HEK293 (cell line): Measurements from ENCODE around the gene KIF14.

Experiments
- CTCF ChIA-PET: fragments of 350-600 bp; formaldehyde crosslinking; extraction: SDS; loops from one replicate; lab custom pipeline; 2021; ENCODE audit warnings: antibody characterized with exemption; lab: Yijun Ruan, JAX
- POLR2A ChIA-PET: fragments of 300-600 bp; formaldehyde crosslinking; extraction: SDS; loops from one replicate; lab custom pipeline; 2020; ENCODE audit warnings: antibody characterized with exemption, inconsistent platforms; lab: Yijun Ruan, JAX
- H3K27ac ChIP-seq: fragments of 200-500 bp; sonication (Bioruptor generic); 2 replicates; pipeline ENCODE4 v1.5.1; 2014; ENCODE audit warnings: low read depth, low read length, control low read depth, inconsistent platforms; ENCODE audit errors: extremely low read depth
- H3K36me3 ChIP-seq, 2 experiments: fragments of 200-500 bp in 1 of 2; sonication (Bioruptor generic) in 1 of 2; 1 replicate in 1 of 2; 2 replicates in 1 of 2; pipeline ENCODE4 v1.5.1; 2014 to 2017; ENCODE audit warnings: inconsistent platforms in 2 of 2, low read length in 2 of 2; ENCODE audit not compliant: control insufficient read depth in 2 of 2, insufficient read depth in 1 of 2
- H3K4me1 ChIP-seq: fragments of 200-500 bp; sonication (Bioruptor generic); 2 replicates; pipeline ENCODE4 v1.5.1; 2014; ENCODE audit warnings: mild to moderate bottlenecking, low read length, inconsistent platforms; ENCODE audit not compliant: control insufficient read depth, insufficient read depth
- H3K4me3 ChIP-seq: 2 replicates; pipeline ENCODE4 v1.5.1; 2011; ENCODE audit warnings: low read depth, mild to moderate bottlenecking, control low read depth, low read length, moderate library complexity
- H3K9me3 ChIP-seq: fragments of 200-500 bp; sonication (Bioruptor generic); 2 replicates; pipeline ENCODE4 v1.5.1; 2014; ENCODE audit warnings: low read depth, low read length, inconsistent platforms; ENCODE audit not compliant: control insufficient read depth, insufficient read depth
- PRDM10 ChIP-seq: fragments of 450-650 bp; formaldehyde crosslinking; IDR thresholded peaks from 2 replicates; pipeline ENCODE4 v1.5.1; 2016; ENCODE audit warnings: missing biosample characterization, missing genetic modification characterization
- ZBTB11 ChIP-seq: fragments of 450-650 bp; formaldehyde crosslinking; conservative IDR thresholded peaks from 2 replicates; pipeline ENCODE4 v1.5.1; 2016; ENCODE audit warnings: low read depth, missing biosample characterization, missing genetic modification characterization
- ZNF140 ChIP-seq: fragments of 450-650 bp; formaldehyde crosslinking; IDR thresholded peaks from 2 replicates; pipeline ENCODE4 v1.5.1; 2016; ENCODE audit warnings: missing biosample characterization, missing genetic modification characterization
- ZNF18 ChIP-seq: fragments of 450-650 bp; formaldehyde crosslinking; IDR thresholded peaks from 2 replicates; pipeline ENCODE4 v1.5.1; 2016; ENCODE audit warnings: missing biosample characterization, missing genetic modification characterization
- ZNF184 ChIP-seq: fragments of 450-650 bp; IDR thresholded peaks from 2 replicates; pipeline ENCODE4 v1.5.1; 2018; ENCODE audit warnings: missing biosample characterization, mild to moderate bottlenecking, missing genetic modification characterization
- ZNF19 ChIP-seq: fragments of 450-650 bp; formaldehyde crosslinking; IDR thresholded peaks from 2 replicates; pipeline ENCODE4; 2016; ENCODE audit warnings: missing biosample characterization, missing genetic modification characterization, low read depth
- ZNF26 ChIP-seq: fragments of 450-650 bp; formaldehyde crosslinking; IDR thresholded peaks from 2 replicates; pipeline ENCODE4 v1.5.1; 2016; ENCODE audit warnings: missing biosample characterization, missing genetic modification characterization
- ZNF292 ChIP-seq: fragments of 450-650 bp; formaldehyde crosslinking; IDR thresholded peaks from 2 replicates; pipeline ENCODE4 v1.5.1; 2016; ENCODE audit warnings: low read depth, missing biosample characterization, missing genetic modification characterization, borderline replicate concordance
- ZNF433 ChIP-seq: fragments of 450-650 bp; formaldehyde crosslinking; IDR thresholded peaks from 2 replicates; pipeline ENCODE4 v1.5.1; 2016; ENCODE audit warnings: missing biosample characterization, missing genetic modification characterization, low read depth
- ZNF555 ChIP-seq: fragments of 450-650 bp; formaldehyde crosslinking; conservative IDR thresholded peaks from 2 replicates; pipeline ENCODE4 v1.5.1; 2017; ENCODE audit warnings: missing biosample characterization, mild to moderate bottlenecking, missing genetic modification characterization, inconsistent platforms
- ZNF610 ChIP-seq: fragments of 450-650 bp; formaldehyde crosslinking; IDR thresholded peaks from 2 replicates; pipeline ENCODE4 v1.5.1; 2016; ENCODE audit warnings: missing biosample characterization, missing genetic modification characterization, borderline replicate concordance
- ZNF654 ChIP-seq: fragments of 450-650 bp; formaldehyde crosslinking; IDR thresholded peaks from 2 replicates; pipeline ENCODE4 v1.5.1; 2016; ENCODE audit warnings: low read depth, missing biosample characterization, missing genetic modification characterization
- ZNF670 ChIP-seq: fragments of 450-650 bp; formaldehyde crosslinking; IDR thresholded peaks from 2 replicates; pipeline ENCODE4 v1.5.1; 2016; ENCODE audit warnings: missing biosample characterization, missing genetic modification characterization, low read depth
- ZNF837 ChIP-seq: fragments of 450-650 bp; formaldehyde crosslinking; IDR thresholded peaks from 2 replicates; pipeline ENCODE4 v1.5.1; 2016; ENCODE audit warnings: missing biosample characterization, missing genetic modification characterization
- ZSCAN30 ChIP-seq: fragments of 450-650 bp; IDR thresholded peaks from 2 replicates; pipeline ENCODE4 v1.5.1; 2018; ENCODE audit warnings: missing biosample characterization, mild to moderate bottlenecking, missing genetic modification characterization, moderate library complexity
- ZSCAN5A ChIP-seq: fragments of 450-650 bp; formaldehyde crosslinking; IDR thresholded peaks from 2 replicates; pipeline ENCODE4 v1.5.1; 2016; ENCODE audit warnings: missing biosample characterization, missing genetic modification characterization

Gene KIF14

GRCh38 chr1:200552737-200553136, 67.8 kb downstream of the KIF14 start (continued):
- TF ChIP-seq ZBTB11 (tag by site-specific recombination), result peak; percentile 62
- TF ChIP-seq ZNF140 (tag by site-specific recombination), result 0 out of 2 replicates have a peak, but pooled peaks have one; percentile 21
- peak; percentile 22 for TF ChIP-seq ZNF654

- Histone ChIP-seq H3K4me3 (no peak overlapping the region), H3K4me1 (no peaks in the 10 kb centered on the region)
- POLR2A ChIA-PET, result no interaction called here
These were observed 70.2 kb downstream of the KIF14 start for GRCh38 chr1:200550367-200550766.

More at GRCh38 chr1:200550367-200550766, 70.2 kb downstream of the KIF14 start:
- no peak for TF ChIP-seq ZNF837
- no peak for TF ChIP-seq ZNF19 (tag by site-specific recombination)
- TF ChIP-seq ZNF610 (tag by site-specific recombination), result no peak
- no peak for TF ChIP-seq ZNF555 (tag by site-specific recombination)
- no peak for TF ChIP-seq ZNF18 (tag by site-specific recombination)
- TF ChIP-seq ZSCAN5A (tag by site-specific recombination), result no peak
- no peak for TF ChIP-seq ZNF184 (tag by site-specific recombination)
- TF ChIP-seq PRDM10 (tag by site-specific recombination), result no peak
- no peak for TF ChIP-seq ZNF433
- TF ChIP-seq ZNF292 (tag by site-specific recombination), result no peak
- TF ChIP-seq ZNF670 (tag by site-specific recombination), result no peak
- no peak for TF ChIP-seq ZNF26 (tag by site-specific recombination)
- no peak for TF ChIP-seq ZSCAN30 (tag by site-specific recombination)
- CTCF ChIA-PET, result interaction anchor here (0.7 to 1.3 kb wide), 4 partner anchors 8 to 492 kb away, joined by 3 to 8 read pairs (median 4); no protein-coding TSS in a partner anchor
- H3K9me3 ChIP-seq, result no peaks in the 10 kb centered on the region
- no peak overlapping the region for H3K27ac ChIP-seq
- peaks cover 13 to 15% of the 10 kb centered on the region in 2 experiments for H3K36me3 ChIP-seq
